ENCODE measurements around the gene PLA2G2E. TPM values are rescaled to one million over a fixed set of nuclear protein-coding genes. Genes with fewer than 3 reads are reported as not detected.

Gene PLA2G2E
- total and polyA plus RNA-seq, 2 experiments from 2014 or later = not detected

DNA sequence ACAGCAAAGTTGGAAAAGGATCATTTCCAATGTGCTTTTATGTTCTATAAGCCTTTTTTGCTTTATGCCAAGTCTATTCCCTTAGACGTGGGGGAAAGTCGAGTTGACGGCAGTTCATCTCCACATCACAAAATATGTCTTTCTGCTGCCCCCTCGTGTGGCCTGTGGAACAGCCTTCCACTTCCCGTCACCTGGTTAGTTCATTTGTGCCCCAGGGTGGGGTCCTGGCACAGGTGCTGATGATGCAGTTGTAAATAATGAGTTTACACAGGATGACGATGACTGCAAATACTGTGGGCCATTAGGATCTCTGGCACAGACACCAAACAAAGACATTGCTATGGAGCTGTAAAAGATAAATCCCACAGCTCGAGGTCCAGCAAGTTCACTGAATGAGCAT is 51.2 kb downstream of the PLA2G2E start:
- no peak for TF ChIP-seq EZH2phosphoT487 (IDR thresholded peaks at IDR 0.05; ENCODE audit: low read depth, severe bottlenecking, unreplicated experiment)
- TF ChIP-seq, protein P1, sequence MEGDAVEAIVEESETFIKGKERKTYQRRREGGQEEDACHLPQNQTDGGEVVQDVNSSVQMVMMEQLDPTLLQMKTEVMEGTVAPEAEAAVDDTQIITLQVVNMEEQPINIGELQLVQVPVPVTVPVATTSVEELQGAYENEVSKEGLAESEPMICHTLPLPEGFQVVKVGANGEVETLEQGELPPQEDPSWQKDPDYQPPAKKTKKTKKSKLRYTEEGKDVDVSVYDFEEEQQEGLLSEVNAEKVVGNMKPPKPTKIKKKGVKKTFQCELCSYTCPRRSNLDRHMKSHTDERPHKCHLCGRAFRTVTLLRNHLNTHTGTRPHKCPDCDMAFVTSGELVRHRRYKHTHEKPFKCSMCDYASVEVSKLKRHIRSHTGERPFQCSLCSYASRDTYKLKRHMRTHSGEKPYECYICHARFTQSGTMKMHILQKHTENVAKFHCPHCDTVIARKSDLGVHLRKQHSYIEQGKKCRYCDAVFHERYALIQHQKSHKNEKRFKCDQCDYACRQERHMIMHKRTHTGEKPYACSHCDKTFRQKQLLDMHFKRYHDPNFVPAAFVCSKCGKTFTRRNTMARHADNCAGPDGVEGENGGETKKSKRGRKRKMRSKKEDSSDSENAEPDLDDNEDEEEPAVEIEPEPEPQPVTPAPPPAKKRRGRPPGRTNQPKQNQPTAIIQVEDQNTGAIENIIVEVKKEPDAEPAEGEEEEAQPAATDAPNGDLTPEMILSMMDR (IDR thresholded peaks at IDR 0.05; ENCODE audit: poor library complexity) = peak; percentile 41
- Histone ChIP-seq H3K79me2 (no peaks in the 10 kb centered on the region), H3K27ac (peak overlapping the region; percentile 68), H3K4me2 (no peak overlapping the region), H3K9me2 (replicated peaks; ENCODE audit: insufficient read depth) (no peaks in the 10 kb centered on the region), H3K4me3 (no peak overlapping the region), H3K27me3 (no peaks in the 10 kb centered on the region), H3K9me3 (ENCODE audit: low read depth) (no peaks in the 10 kb centered on the region), H3K36me3 (replicated peaks; ENCODE audit: insufficient read depth, low read depth) (no peaks in the 10 kb centered on the region), H2AFZ (no peak overlapping the region), H4K20me1 (ENCODE audit: insufficient read depth, poor library complexity, severe bottlenecking) (no peaks in the 10 kb centered on the region), H3K4me1 (ENCODE audit: insufficient read depth) (peaks cover 4% of the 10 kb centered on the region)
- WGBS (ENCODE audit: low lambda C conversion rate, missing lambda C conversion rate) = 66% methylated on average over 7 of the region's 7 CpGs
- peak; percentile 72 for DNase-seq (ENCODE audit: low spot score)

Other genes with a start within 250 kb of the PLA2G2E start
- 12.0 and 13.0 TPM in 2 replicates for gene TMCO4, start 123.7 kb downstream of the PLA2G2E start, total RNA-seq
- 8.7 and 12.7 TPM in 2 replicates for gene TMCO4, start 123.7 kb downstream of the PLA2G2E start, polyA plus RNA-seq
- 0.93 and 1.4 TPM in 2 replicates for gene RNF186, start 108.3 kb downstream of the PLA2G2E start, total RNA-seq
- 1.4 and 2.0 TPM in 2 replicates for gene RNF186, start 108.3 kb downstream of the PLA2G2E start, polyA plus RNA-seq
- 9.2 and 9.3 TPM in 2 replicates for gene OTUD3, start 41.2 kb downstream of the PLA2G2E start, total RNA-seq
- gene OTUD3, start 41.2 kb downstream of the PLA2G2E start, polyA plus RNA-seq = 3.0 and 4.1 TPM in 2 replicates
- 170 and 340 TPM in 2 replicates for gene PLA2G2A, start 56.0 kb upstream of the PLA2G2E start, total RNA-seq
- 1,328 and 1,609 TPM in 2 replicates for gene PLA2G2A, start 56.0 kb upstream of the PLA2G2E start, polyA plus RNA-seq
- gene PLA2G5, start 146.6 kb upstream of the PLA2G2E start, total RNA-seq = 10.5 and 24.9 TPM in 2 replicates
- 29.4 and 40.7 TPM in 2 replicates for gene PLA2G5, start 146.6 kb upstream of the PLA2G2E start, polyA plus RNA-seq
- gene PLA2G2D, start 195.9 kb upstream of the PLA2G2E start, total RNA-seq = not detected in 2 replicates
- not detected in 2 replicates for gene PLA2G2D, start 195.9 kb upstream of the PLA2G2E start, polyA plus RNA-seq
- gene PLA2G2F, start 215.7 kb upstream of the PLA2G2E start, total RNA-seq = not detected in 2 replicates
- gene PLA2G2F, start 215.7 kb upstream of the PLA2G2E start, polyA plus RNA-seq = not detected in 2 replicates